OCI-LY3 (cell line): ENCODE results near the gene OR8H2.
"Not testable (repeated sequence)": the region's sequence is repeated elsewhere in the genome, so short reads cannot be mapped to it uniquely, and the experiment has no call there.

Experiments used
- H2AFZ ChIP-seq: fragments of 200-600, 300-600 bp; shearing (Covaris generic); 2 replicates; pipeline ENCODE4 v1.6.0; 2014; ENCODE audit warnings: antibody characterized with exemption, low read depth, low read length
- H3K27ac ChIP-seq: fragments of 200-600, 300-600 bp; sonication (generic); 2 replicates; pipeline ENCODE4 v1.5.1; 2014; ENCODE audit warnings: mild to moderate bottlenecking, low read length, moderate library complexity, mixed read lengths
- H3K27me3 ChIP-seq: fragments of 200-600, 300-600 bp; sonication (generic); 2 replicates; pipeline ENCODE4 v1.6.1; 2014; ENCODE audit warnings: low read depth, low read length, mixed read lengths
- H3K36me3 ChIP-seq: fragments of 200-600, 300-600 bp; sonication (generic); replicated peaks from 2 replicates; pipeline ENCODE3; 2014; ENCODE audit warnings: low read depth, low read length, mixed read lengths
- H3K4me1 ChIP-seq: fragments of 300-600, 200-600 bp; sonication (generic); 2 replicates; pipeline ENCODE4 v1.6.1; 2014; ENCODE audit warnings: low read length, mixed read lengths
- H3K4me2 ChIP-seq: fragments of 200-600, 300-600 bp; sonication (generic); 2 replicates; pipeline ENCODE4 v1.6.1; 2014; ENCODE audit warnings: low read length, mixed read lengths
- H3K4me3 ChIP-seq: fragments of 300-600, 200-600 bp; sonication (generic); 2 replicates; pipeline ENCODE4 v1.5.1; 2014; ENCODE audit warnings: antibody characterized with exemption, mild to moderate bottlenecking, low read length, moderate library complexity
- H3K79me2 ChIP-seq: fragments of 300-600, 200-600 bp; shearing (Covaris generic); 2 replicates; pipeline ENCODE4 v1.6.1; 2014; ENCODE audit warnings: mild to moderate bottlenecking, low read length, mixed read lengths
- H3K9ac ChIP-seq: fragments of 300-600, 200-600 bp; shearing (Covaris generic); 2 replicates; pipeline ENCODE4 v1.6.0; 2014; ENCODE audit warnings: mild to moderate bottlenecking, low read length, moderate library complexity
- H3K9me3 ChIP-seq: fragments of 200-600, 300-600 bp; shearing (Covaris generic); 2 replicates; pipeline ENCODE4 v1.6.1; 2014; ENCODE audit warnings: low read length, mixed read lengths; ENCODE audit not compliant: insufficient read depth
- H4K20me1 ChIP-seq: fragments of 200-600, 300-600 bp; sonication (generic); 2 replicates; pipeline ENCODE4 v1.6.1; 2016; ENCODE audit warnings: low read length, mixed read lengths; ENCODE audit not compliant: insufficient read depth
- EZH2phosphoT487 ChIP-seq: fragments of 200-600 bp; shearing (Covaris generic); IDR thresholded peaks from 2 replicates; pipeline ENCODE4 v1.6.1; 2018; ENCODE audit warnings: antibody characterized with exemption, mixed run types, low read depth
- TF ChIP-seq, protein P1 (sequence below): fragments of 200-600, 300-600 bp; sonication (generic); IDR thresholded peaks from 2 replicates; pipeline ENCODE4 v1.5.1; 2014; ENCODE audit warnings: antibody characterized with exemption, low read length, low read depth

Gene OR8H2

DNA sequence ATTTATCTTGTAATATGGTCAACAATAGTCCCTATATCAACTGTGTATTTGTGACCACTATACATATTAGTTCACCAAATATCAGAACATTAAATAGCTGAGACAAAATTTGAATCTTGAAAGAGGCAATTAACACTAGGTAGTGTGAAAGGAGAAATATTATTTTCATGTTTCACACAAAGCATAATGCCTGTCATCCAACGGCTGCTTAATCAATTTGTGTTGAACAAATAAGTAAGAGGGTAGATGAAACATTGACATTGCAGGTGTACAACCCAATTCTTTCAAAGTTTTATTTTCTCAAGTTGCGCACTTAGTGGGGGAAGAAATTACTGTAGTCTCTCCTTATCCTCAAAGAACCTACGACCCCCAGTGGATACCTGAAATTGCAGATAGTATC lies 13.8 kb upstream of the OR8H2 start:
- Histone ChIP-seq H2AFZ (no peak overlapping the region), H3K9me3 (no peaks in the 10 kb centered on the region), H3K27me3 (no peaks in the 10 kb centered on the region), H3K4me1 (no peaks in the 10 kb centered on the region), H3K9ac (no peak overlapping the region), H3K27ac (no peak overlapping the region), H3K36me3 (no peaks in the 10 kb centered on the region), H3K79me2 (no peaks in the 10 kb centered on the region), H3K4me2 (no peak overlapping the region), H3K4me3 (no peak overlapping the region), H4K20me1 (no peaks in the 10 kb centered on the region)
- TF ChIP-seq, protein P1, sequence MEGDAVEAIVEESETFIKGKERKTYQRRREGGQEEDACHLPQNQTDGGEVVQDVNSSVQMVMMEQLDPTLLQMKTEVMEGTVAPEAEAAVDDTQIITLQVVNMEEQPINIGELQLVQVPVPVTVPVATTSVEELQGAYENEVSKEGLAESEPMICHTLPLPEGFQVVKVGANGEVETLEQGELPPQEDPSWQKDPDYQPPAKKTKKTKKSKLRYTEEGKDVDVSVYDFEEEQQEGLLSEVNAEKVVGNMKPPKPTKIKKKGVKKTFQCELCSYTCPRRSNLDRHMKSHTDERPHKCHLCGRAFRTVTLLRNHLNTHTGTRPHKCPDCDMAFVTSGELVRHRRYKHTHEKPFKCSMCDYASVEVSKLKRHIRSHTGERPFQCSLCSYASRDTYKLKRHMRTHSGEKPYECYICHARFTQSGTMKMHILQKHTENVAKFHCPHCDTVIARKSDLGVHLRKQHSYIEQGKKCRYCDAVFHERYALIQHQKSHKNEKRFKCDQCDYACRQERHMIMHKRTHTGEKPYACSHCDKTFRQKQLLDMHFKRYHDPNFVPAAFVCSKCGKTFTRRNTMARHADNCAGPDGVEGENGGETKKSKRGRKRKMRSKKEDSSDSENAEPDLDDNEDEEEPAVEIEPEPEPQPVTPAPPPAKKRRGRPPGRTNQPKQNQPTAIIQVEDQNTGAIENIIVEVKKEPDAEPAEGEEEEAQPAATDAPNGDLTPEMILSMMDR, result 0 out of 2 replicates have a peak, but pooled peaks have one; percentile 6
- TF ChIP-seq EZH2phosphoT487, result no peak

DNA sequence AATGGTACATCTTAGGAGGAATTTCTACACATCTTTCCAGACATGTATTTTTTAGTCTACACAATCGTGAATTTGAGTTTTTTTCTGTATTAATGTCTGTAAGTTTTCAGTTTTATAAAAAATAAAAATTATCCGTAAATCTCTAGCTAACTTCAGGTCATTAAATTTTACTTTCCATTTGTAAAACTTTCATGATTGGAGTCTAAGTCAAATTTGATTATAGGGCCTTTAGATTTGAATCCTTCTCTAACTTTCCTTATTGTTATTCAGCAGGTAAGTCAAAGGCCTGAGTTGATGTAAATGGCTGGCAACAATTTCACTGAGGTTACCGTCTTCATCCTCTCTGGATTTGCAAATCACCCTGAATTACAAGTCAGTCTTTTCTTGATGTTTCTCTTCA lies 10.5 kb upstream of the OR8H2 start, which contains the start of gene OR8I2:
TSS of gene OR8I2 (plus strand) at position 301 of the 400 bp plus-strand sequence. CDS start at position 301, 0 bp downstream.
- Histone ChIP-seq H3K4me2 (no peak within 1 kb of the TSS), H3K36me3 (no peaks in the 10 kb centered on the region), H3K9me3 (no peaks in the 10 kb centered on the region), H3K27me3 (no peaks in the 10 kb centered on the region), H2AFZ (no peak within 1 kb of the TSS), H3K9ac (no peak within 1 kb of the TSS), H4K20me1 (no peaks in the 10 kb centered on the region), H3K4me1 (no peaks in the 10 kb centered on the region), H3K27ac (no peak within 1 kb of the TSS), H3K4me3 (no peak within 1 kb of the TSS), H3K79me2 (no peaks in the 10 kb centered on the region)
- TF ChIP-seq EZH2phosphoT487, result no peak
- TF ChIP-seq, protein P1, result no peak

DNA sequence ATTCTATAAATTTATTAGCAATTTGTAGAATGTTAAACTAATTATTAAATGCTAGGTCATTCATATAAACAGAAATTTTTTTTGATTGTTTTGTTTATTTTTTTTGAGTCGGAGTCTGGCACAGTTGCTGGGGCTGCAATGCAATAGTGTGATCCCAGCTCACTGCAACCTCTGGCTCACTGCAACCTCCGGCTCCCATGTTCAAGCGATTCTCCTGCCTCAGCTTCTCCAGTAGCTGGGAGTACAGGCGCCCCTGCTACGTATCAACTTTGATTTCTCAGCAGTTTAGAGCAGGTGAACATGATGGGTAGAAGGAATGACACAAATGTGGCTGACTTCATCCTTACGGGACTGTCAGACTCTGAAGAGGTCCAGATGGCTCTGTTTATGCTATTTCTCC lies 18.6 kb downstream of the OR8H2 start, which contains the start of gene OR8H3:
TSS of gene OR8H3 (plus strand) at position 301 of the 400 bp plus-strand sequence. CDS start at position 301, 0 bp downstream.
- no peak within 1 kb of the TSS for H3K27ac ChIP-seq
- H3K79me2 ChIP-seq, result no peaks in the 10 kb centered on the region
- no peaks in the 10 kb centered on the region for H3K4me1 ChIP-seq
- H3K9ac ChIP-seq, result no peak within 1 kb of the TSS
- H3K4me3 ChIP-seq, result no peak within 1 kb of the TSS
- TF ChIP-seq, protein P1, result no peak
- no peak for TF ChIP-seq EZH2phosphoT487
- no peaks in the 10 kb centered on the region for H4K20me1 ChIP-seq
- no peaks in the 10 kb centered on the region for H3K27me3 ChIP-seq
- no peaks in the 10 kb centered on the region for H3K9me3 ChIP-seq
- no peak within 1 kb of the TSS for H3K4me2 ChIP-seq
- H2AFZ ChIP-seq, result no peak within 1 kb of the TSS
- no peaks in the 10 kb centered on the region for H3K36me3 ChIP-seq

DNA sequence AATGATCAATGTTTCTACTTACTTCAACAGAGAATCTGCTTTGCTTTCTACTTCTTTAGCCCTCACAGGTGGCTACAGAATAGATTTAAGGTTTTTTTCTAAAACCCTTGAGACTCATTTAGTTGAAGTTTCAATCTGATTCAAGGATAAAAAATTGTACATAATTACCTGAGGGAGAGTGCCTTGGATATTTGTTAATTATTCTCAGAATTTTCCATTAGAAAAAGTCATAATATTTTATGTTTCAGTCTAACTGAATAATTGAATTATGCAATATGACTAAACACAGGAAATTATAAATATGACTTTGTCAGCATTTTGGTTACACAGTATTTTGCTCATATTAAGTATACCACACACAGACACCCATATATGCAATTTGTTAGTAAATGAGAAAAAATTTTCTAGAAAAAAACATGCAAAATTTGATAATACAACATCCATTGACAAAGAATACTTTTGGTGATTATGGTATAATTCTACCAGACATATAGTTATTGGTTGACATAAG lies 36.7 kb downstream of the OR8H2 start, which contains the start of gene OR8J3:
TSS of gene OR8J3 (minus strand) at position 51 of the 511 bp plus-strand sequence. CDS start 2,483 bp downstream, outside the sequence.
- Histone ChIP-seq H4K20me1 (no peaks in the 10 kb centered on the region), H3K27me3 (no peaks in the 10 kb centered on the region), H3K4me3 (no peak within 1 kb of the TSS), H2AFZ (no peak within 1 kb of the TSS), H3K36me3 (no peaks in the 10 kb centered on the region), H3K79me2 (no peaks in the 10 kb centered on the region), H3K4me2 (no peak within 1 kb of the TSS), H3K4me1 (no peaks in the 10 kb centered on the region), H3K27ac (no peak within 1 kb of the TSS), H3K9ac (no peak within 1 kb of the TSS), H3K9me3 (no peaks in the 10 kb centered on the region)
- TF ChIP-seq EZH2phosphoT487, result no peak
- TF ChIP-seq, protein P1, result no peak

DNA sequence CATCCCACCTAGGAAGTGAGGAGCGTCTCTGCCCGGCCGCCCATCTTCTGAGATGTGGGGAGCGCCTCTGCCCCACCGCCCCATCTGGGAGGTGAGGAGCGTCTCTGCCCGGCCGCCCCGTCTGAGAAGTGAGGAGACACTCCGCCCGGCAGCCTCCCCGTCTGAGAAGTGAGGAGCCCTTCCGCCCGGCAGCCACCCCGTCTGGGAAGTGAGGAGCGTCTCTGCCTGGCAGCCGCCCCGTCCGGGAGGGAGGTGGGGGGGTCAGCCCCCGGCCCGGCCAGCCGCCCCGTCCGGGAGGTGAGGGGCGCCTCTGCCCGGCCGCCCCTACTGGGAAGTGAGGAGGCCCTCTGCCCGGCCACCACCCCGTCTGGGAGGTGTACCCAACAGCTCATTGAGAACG lies 40.2 kb downstream of the OR8H2 start:
- not testable (repeated sequence) for H2AFZ ChIP-seq, H4K20me1 ChIP-seq, H3K27ac ChIP-seq, H3K4me2 ChIP-seq, H3K27me3 ChIP-seq, H3K9me3 ChIP-seq, H3K79me2 ChIP-seq, H3K4me3 ChIP-seq, H3K9ac ChIP-seq, H3K4me1 ChIP-seq, H3K36me3 ChIP-seq
